Measurements from ENCODE around the gene MYRF. TPM values are rescaled to one million over a fixed set of nuclear protein-coding genes. Genes with fewer than 3 reads are reported as not detected.
A peak's percentile ranks its signal among the peaks of the same experiment; 100 is the strongest.

Gene MYRF
- total RNA-seq, 1 donor from 2014 or later, result 0.16 TPM

GRCh38 chr11:61769169-61769920, 16.9 kb downstream of the MYRF start:
- ATAC-seq (ENCODE audit: poor library complexity), result no peak
- DNase-seq, result no peak
- intact Hi-C loops (cut with DNase I), result no loop called here

GRCh38 chr11:61769946-61770683, 17.7 kb downstream of the MYRF start:
- intact Hi-C loops (cut with DNase I), result no loop called here
- ATAC-seq (ENCODE audit: poor library complexity) (no peak), DNase-seq (no peak)

- intact Hi-C loops (cut with DNase I), result no loop called here
- DNase-seq, result no peak
These were observed 18.9 kb downstream of the MYRF start for GRCh38 chr11:61771195-61771894.

GRCh38 chr11:61771985-61772455, 19.6 kb downstream of the MYRF start:
- no peak for DNase-seq
- intact Hi-C loops (cut with DNase I), result no loop called here
- no peak for ATAC-seq (ENCODE audit: poor library complexity)

More at GRCh38 chr11:61771195-61771894, 18.9 kb downstream of the MYRF start:
- no peak for ATAC-seq (ENCODE audit: poor library complexity)

- intact Hi-C loops (cut with DNase I), result no loop called here
- ATAC-seq (ENCODE audit: poor library complexity), result no peak
- DNase-seq, result no peak
These were observed 20.9 kb downstream of the MYRF start for GRCh38 chr11:61773356-61773755.

- intact Hi-C loops (cut with DNase I), result no loop called here
- DNase-seq, result no peak
- ATAC-seq (ENCODE audit: poor library complexity), result no peak
These were observed 21.4 kb downstream of the MYRF start for GRCh38 chr11:61773809-61774208.

GRCh38 chr11:61774411-61774810, 22.0 kb downstream of the MYRF start:
- DNase-seq, result no peak
- ATAC-seq (ENCODE audit: poor library complexity), result no peak
- intact Hi-C loops (cut with DNase I), result no loop called here

- intact Hi-C loops (cut with DNase I), result no loop called here
- ATAC-seq (ENCODE audit: poor library complexity) (no peak), DNase-seq (no peak)
These were observed 22.7 kb downstream of the MYRF start for GRCh38 chr11:61775106-61775505.

GRCh38 chr11:61775606-61776554, 23.4 kb downstream of the MYRF start:
- intact Hi-C loops (cut with DNase I), result no loop called here
- no peak for ATAC-seq (ENCODE audit: poor library complexity)
- no peak for DNase-seq

- ATAC-seq (ENCODE audit: poor library complexity), result peak; percentile 51
- intact Hi-C loops (cut with DNase I), result no loop called here
- DNase-seq, result no peak
These were observed 24.2 kb downstream of the MYRF start for GRCh38 chr11:61776561-61777075.

- DNase-seq (peak; percentile 69), ATAC-seq (ENCODE audit: poor library complexity) (peak; percentile 80)
- intact Hi-C loops (cut with DNase I), result no loop called here
These were observed 25.0 kb downstream of the MYRF start for GRCh38 chr11:61777234-61778090.

- ATAC-seq (ENCODE audit: poor library complexity), result no peak
- no peak for DNase-seq
- intact Hi-C loops (cut with DNase I), result no loop called here
These were observed 26.0 kb downstream of the MYRF start for GRCh38 chr11:61778357-61778886.

GRCh38 chr11:61778920-61779650, 26.6 kb downstream of the MYRF start:
- DNase-seq (no peak), ATAC-seq (ENCODE audit: poor library complexity) (no peak)
- intact Hi-C loops (cut with DNase I), result no loop called here

- DNase-seq (no peak), ATAC-seq (ENCODE audit: poor library complexity) (no peak)
- intact Hi-C loops (cut with DNase I), result no loop called here
These were observed 27.5 kb downstream of the MYRF start for GRCh38 chr11:61779666-61780525.

GRCh38 chr11:61780581-61781162, 28.2 kb downstream of the MYRF start:
- no peak for ATAC-seq (ENCODE audit: poor library complexity)
- intact Hi-C loops (cut with DNase I), result no loop called here
- DNase-seq, result no peak
